NCI-H146 treated with DMSO at 0.1 percent for 48 hours (cell line): ENCODE results near the gene CFHR1.

ENCODE experiments used
- DNase-seq: peaks from one replicate; lab custom pipeline; 2025; ENCODE audit not compliant: unreplicated experiment; lab: John Stamatoyannopoulos, UW

Gene CFHR1

DNA sequence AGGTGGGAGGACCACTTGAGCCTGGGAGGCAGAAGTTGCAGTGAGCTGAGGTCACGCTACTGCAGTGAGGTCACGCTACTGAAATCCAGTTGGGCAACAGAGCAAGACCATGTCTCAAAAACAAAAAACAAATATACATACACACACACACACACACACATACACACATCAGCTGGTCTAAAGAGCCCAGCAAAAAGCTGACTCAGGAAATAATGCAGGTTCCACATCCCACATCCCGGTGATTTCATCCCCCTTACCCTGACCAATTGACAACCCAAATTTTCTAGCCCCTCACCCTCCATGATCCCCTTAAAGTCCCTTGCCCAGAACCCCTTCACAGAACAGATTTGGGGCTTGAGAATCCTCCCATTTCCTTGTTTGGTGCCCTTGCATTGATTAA is 56.4 kb downstream of the CFHR1 start:
- DNase-seq, result no peak

DNA sequence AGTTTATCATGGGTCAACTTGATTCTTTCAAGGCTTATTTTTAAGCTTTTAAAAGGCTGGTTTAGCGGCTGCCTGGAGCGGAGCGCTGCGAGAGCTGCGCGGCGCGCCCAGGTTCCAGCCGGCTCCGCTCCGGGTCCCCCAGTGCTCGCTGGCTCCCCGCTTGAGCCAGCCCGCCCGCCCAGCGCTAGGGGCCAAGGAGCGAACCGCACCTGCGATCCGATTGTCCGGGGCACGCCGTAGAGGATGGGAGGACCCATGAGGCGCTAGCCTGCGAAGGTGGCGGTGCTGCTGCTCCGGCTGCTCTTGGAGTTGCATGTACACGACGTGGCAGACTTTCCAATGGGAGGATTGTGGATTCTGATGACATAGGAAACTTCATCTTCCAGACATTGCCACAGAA is 58.4 kb downstream of the CFHR1 start:
- DNase-seq, result peak; percentile 46
